K562 (cell line): ENCODE data around the gene PDGFD. TPM values are rescaled to one million over a fixed set of nuclear protein-coding genes. Genes with fewer than 3 reads are reported as not detected.

Experiments used
- EHMT2 ChIP-seq: fragments of 450-650 bp; IDR thresholded peaks from 2 replicates; pipeline ENCODE4 v1.6.1; 2018; ENCODE audit warnings: antibody characterized with exemption
- RBM34 ChIP-seq: fragments of 200-400 bp; formaldehyde crosslinking; IDR thresholded peaks from 2 replicates; pipeline ENCODE4 v1.6.1; 2018; ENCODE audit warnings: low read length, borderline replicate concordance; ENCODE audit not compliant: insufficient read depth
- ZNF146 ChIP-seq: IDR thresholded peaks from one replicate; pipeline ENCODE4 v1.6.1; 2018; ENCODE audit warnings: missing compliant biosample characterization; ENCODE audit not compliant: unreplicated experiment
- ZNF780A ChIP-seq: fragments of 250-450 bp; sonication (Bioruptor Pico); IDR thresholded peaks from 2 replicates; pipeline ENCODE4 v1.5.0; 2021; ENCODE audit warnings: mild to moderate bottlenecking
- polyA plus RNA-seq, 8 experiments: library from polyadenylated mRNA; depleted of rRNA in 4 of 8; stranded (reverse) in 5 of 8; unstranded in 3 of 8; fragments of >200 nt; fragmentation: Nextera tagmentation in 2 of 8; fragmentation: Illumina TruSeq in 1 of 8; extraction: Ambion mirVana in 2 of 8; extraction: Trizol in 1 of 8; gene quantifications; 2 replicates each; pipeline versions ENCODE4 v1.2.1 to v1.2.3, GENCODE V29; 2011 to 2014; ENCODE audit warnings: inconsistent platforms in 1 of 8, missing spikeins in 1 of 8
- total RNA-seq, 7 experiments: library from RNA; depleted of rRNA in 6 of 7; stranded (reverse); fragments of >200 nt in 6 of 7; fragmentation: Illumina TruSeq in 2 of 7; extraction: Trizol in 2 of 7; gene quantifications; 2 replicates each; pipeline versions ENCODE4 v1.2.1 to v1.2.3, GENCODE V29; 2011 to 2021; ENCODE audit warnings: low replicate concordance in 1 of 7
- TF ChIP-seq, protein P1 (sequence below), 2 experiments: fragments of 450-650 bp; formaldehyde crosslinking in 1 of 2; IDR thresholded peaks; 2 replicates each; pipeline versions ENCODE4 v1.4.0 to v1.6.1; 2014 to 2020; ENCODE audit warnings: mild to moderate bottlenecking in 2 of 2, borderline replicate concordance in 1 of 2, low read depth in 1 of 2
- TF ChIP-seq, protein P2 (sequence below): sonication (generic); formaldehyde crosslinking; IDR thresholded peaks from 2 replicates; pipeline ENCODE4 v1.9.0; 2022; ENCODE audit warnings: mild to moderate bottlenecking, missing genetic modification reagents
- TF ChIP-seq, protein P3 (sequence below): sonication (generic); IDR thresholded peaks from 2 replicates; pipeline ENCODE4 v1.6.1; 2016

Gene PDGFD
- total and polyA plus RNA-seq, 9 of the 15 experiments (the other 6 are each of a cell fraction or from before 2014, with no cell fraction given) = 0.11 TPM; not detected in 8

DNA sequence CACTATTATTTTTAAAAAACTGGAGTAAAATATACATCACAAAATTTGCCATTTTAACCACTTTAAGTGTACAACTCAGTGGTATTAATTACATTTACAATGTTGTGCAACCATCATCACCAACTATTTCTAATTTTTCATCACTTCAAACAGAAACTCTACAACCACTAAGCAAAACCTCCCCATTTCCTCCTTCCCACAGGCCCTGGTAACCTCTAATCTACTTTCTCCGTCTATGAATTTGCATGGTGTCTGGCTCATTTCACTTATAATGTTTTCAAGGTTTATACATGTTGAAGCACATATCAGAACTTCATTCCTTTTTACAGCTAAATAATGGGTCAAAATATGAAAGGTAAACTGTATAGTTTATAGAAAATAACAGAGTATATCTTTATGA, 103.1 kb downstream of the PDGFD start (continued):
- TF ChIP-seq, protein P1, sequence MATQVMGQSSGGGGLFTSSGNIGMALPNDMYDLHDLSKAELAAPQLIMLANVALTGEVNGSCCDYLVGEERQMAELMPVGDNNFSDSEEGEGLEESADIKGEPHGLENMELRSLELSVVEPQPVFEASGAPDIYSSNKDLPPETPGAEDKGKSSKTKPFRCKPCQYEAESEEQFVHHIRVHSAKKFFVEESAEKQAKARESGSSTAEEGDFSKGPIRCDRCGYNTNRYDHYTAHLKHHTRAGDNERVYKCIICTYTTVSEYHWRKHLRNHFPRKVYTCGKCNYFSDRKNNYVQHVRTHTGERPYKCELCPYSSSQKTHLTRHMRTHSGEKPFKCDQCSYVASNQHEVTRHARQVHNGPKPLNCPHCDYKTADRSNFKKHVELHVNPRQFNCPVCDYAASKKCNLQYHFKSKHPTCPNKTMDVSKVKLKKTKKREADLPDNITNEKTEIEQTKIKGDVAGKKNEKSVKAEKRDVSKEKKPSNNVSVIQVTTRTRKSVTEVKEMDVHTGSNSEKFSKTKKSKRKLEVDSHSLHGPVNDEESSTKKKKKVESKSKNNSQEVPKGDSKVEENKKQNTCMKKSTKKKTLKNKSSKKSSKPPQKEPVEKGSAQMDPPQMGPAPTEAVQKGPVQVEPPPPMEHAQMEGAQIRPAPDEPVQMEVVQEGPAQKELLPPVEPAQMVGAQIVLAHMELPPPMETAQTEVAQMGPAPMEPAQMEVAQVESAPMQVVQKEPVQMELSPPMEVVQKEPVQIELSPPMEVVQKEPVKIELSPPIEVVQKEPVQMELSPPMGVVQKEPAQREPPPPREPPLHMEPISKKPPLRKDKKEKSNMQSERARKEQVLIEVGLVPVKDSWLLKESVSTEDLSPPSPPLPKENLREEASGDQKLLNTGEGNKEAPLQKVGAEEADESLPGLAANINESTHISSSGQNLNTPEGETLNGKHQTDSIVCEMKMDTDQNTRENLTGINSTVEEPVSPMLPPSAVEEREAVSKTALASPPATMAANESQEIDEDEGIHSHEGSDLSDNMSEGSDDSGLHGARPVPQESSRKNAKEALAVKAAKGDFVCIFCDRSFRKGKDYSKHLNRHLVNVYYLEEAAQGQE (IDR thresholded peaks at IDR 0.05; ENCODE audit: borderline replicate concordance) = no peak
- TF ChIP-seq, protein P1 (CRISPR knock-in tag; IDR thresholded peaks at IDR 0.05; ENCODE audit: low read depth) = no peak
- TF ChIP-seq ZNF780A (CRISPR knock-in tag) (no peak), EHMT2 (no peak), RBM34 (no peak), ZNF146 (no peak)
- TF ChIP-seq, protein P2, sequence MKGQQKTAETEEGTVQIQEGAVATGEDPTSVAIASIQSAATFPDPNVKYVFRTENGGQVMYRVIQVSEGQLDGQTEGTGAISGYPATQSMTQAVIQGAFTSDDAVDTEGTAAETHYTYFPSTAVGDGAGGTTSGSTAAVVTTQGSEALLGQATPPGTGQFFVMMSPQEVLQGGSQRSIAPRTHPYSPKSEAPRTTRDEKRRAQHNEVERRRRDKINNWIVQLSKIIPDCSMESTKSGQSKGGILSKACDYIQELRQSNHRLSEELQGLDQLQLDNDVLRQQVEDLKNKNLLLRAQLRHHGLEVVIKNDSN = no peak
- TF ChIP-seq, protein P3, sequence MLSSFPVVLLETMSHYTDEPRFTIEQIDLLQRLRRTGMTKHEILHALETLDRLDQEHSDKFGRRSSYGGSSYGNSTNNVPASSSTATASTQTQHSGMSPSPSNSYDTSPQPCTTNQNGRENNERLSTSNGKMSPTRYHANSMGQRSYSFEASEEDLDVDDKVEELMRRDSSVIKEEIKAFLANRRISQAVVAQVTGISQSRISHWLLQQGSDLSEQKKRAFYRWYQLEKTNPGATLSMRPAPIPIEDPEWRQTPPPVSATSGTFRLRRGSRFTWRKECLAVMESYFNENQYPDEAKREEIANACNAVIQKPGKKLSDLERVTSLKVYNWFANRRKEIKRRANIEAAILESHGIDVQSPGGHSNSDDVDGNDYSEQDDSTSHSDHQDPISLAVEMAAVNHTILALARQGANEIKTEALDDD = no peak
